Uterus (tissue), 2 donors: ENCODE data around the gene KRT82.
"Not testable (repeated sequence)": the region's sequence is repeated elsewhere in the genome, so short reads cannot be mapped to it uniquely, and the experiment has no call there.

Experiments
- CTCF ChIP-seq, 4 experiments: fragments of 200-600 bp in 2 of 4; fragments of 450-650 bp in 2 of 4; sonication (generic) in 2 of 4; IDR thresholded peaks; one replicate each; pipeline ENCODE4 v1.5.1; 2016 to 2019; ENCODE audit warnings: antibody characterized with exemption in 4 of 4, mild to moderate bottlenecking in 2 of 4, moderate library complexity in 1 of 4
- POLR2A ChIP-seq, 2 donors: fragments of 450-650 bp; IDR thresholded peaks; one replicate each; pipeline ENCODE4 v1.6.1; 2016; ENCODE audit warnings: antibody characterized with exemption in 2 of 2, mild to moderate bottlenecking in 1 of 2, moderate library complexity in 1 of 2

- not testable (repeated sequence) for TF ChIP-seq POLR2A, CTCF (IDR thresholded peaks at IDR 0.05)
Observed at GRCh38 chr12:52345041-52345440, 61.1 kb downstream of the KRT82 start.
